Body of pancreas (tissue), 4 donors: Measurements from ENCODE around the gene SPAG6. TPM values are rescaled to one million over a fixed set of nuclear protein-coding genes. Genes with fewer than 3 reads are reported as not detected.

Source experiments
- ATAC-seq: fragments of 150-250 bp; one replicate; pipeline ENCODE4 v1.9.1; 2016
- DNase-seq, 4 donors: peaks; one replicate each; pipeline ENCODE4 v3.0.0-alpha.2; 2019
- H3K27ac ChIP-seq, 4 donors: fragments of 200-600 bp; sonication (generic); 1 replicate in 3 of 4; 2 replicates in 1 of 4; pipeline versions ENCODE4 v1.5.1 to v1.6.1; 2016 to 2019; ENCODE audit warnings: mild to moderate bottlenecking in 1 of 4, mixed read lengths in 1 of 4, moderate library complexity in 1 of 4
- H3K27me3 ChIP-seq, 2 donors: fragments of 200-600 bp; sonication (generic); one replicate each; pipeline ENCODE4 v1.6.0; 2016; ENCODE audit warnings: mild to moderate bottlenecking in 1 of 2
- H3K36me3 ChIP-seq, 2 donors: fragments of 200-600 bp; sonication (generic); replicated peaks in 1 of 2; 2 replicates each; pipeline ENCODE4 v1.5.1; 2016; ENCODE audit warnings: low read depth in 2 of 2; ENCODE audit not compliant: insufficient read depth in 1 of 2
- H3K4me1 ChIP-seq: fragments of 200-600 bp; sonication (generic); one replicate; pipeline ENCODE4 v1.6.0; 2016
- H3K4me3 ChIP-seq, 2 donors: fragments of 200-600 bp; sonication (generic); 1 replicate in 1 of 2; 2 replicates in 1 of 2; pipeline ENCODE4 v1.5.1; 2016 to 2019
- H3K9me3 ChIP-seq, 3 donors: fragments of 200-600 bp; sonication (generic); 1 replicate in 2 of 3; 2 replicates in 1 of 3; pipeline ENCODE4 v1.5.1; 2016
- CTCF ChIP-seq, 7 experiments: fragments of 450-650 bp in 4 of 7; fragments of 200-600 bp in 3 of 7; sonication (generic) in 3 of 7; IDR thresholded peaks; one replicate each; pipeline ENCODE4 v1.5.1; 2016 to 2019; ENCODE audit warnings: antibody characterized with exemption in 7 of 7
- POLR2A ChIP-seq, 3 donors: fragments of 450-650 bp; IDR thresholded peaks; one replicate each; pipeline ENCODE4 v1.6.1; 2016; ENCODE audit warnings: antibody characterized with exemption in 3 of 3, mild to moderate bottlenecking in 2 of 3
- WGBS, 2 donors: methylation state at CpG; one replicate each; pipeline ENCODE4 v1.1.5; 2017; 5-methylcytosine and 5-hydroxymethylcytosine counted together
- intact Hi-C: fragments of 100-400 bp; cut with DNase I; formaldehyde crosslinking; loops from one replicate; pipeline ENCODE4 v1.15.1; 2023
- total RNA-seq, 2 donors: library from RNA; depleted of rRNA; stranded (reverse); fragments of >200 nt; gene quantifications; one replicate each; pipeline ENCODE4 v1.1.0, GENCODE V29; 2016

The SPAG6 gene
- total RNA-seq, 2 donors from 2014 or later = 0.26 TPM; not detected in 1

- ATAC-seq = no peak
- no peak overlapping the region for H3K27ac ChIP-seq
- DNase-seq = no peak
- peaks cover 11 to 48% of the 10 kb centered on the region in 2 donors for H3K27me3 ChIP-seq
- H3K9me3 ChIP-seq = no peaks in the 10 kb centered on the region
- TF ChIP-seq CTCF (IDR thresholded peaks at IDR 0.05) = no peak
- TF ChIP-seq POLR2A (IDR thresholded peaks at IDR 0.05) = no peak
- H3K4me1 ChIP-seq = peaks cover 36% of the 10 kb centered on the region
- no peak overlapping the region for H3K4me3 ChIP-seq
- WGBS, 2 donors = 26 to 28% methylated on average over 9 of the region's 9 CpGs
- intact Hi-C loops = no loop called here
- no peaks in the 10 kb centered on the region for H3K36me3 ChIP-seq
Observed at GRCh38 chr10:22338185-22338900, 7.0 kb upstream of the SPAG6 start.

- H3K27me3 ChIP-seq = peaks cover 14 to 48% of the 10 kb centered on the region in 2 donors
- H3K9me3 ChIP-seq = no peaks in the 10 kb centered on the region
- H3K27ac ChIP-seq = no peak overlapping the region
- ATAC-seq = no peak
- peaks cover 36% of the 10 kb centered on the region for H3K4me1 ChIP-seq
- intact Hi-C loops = no loop called here
- no peaks in the 10 kb centered on the region for H3K36me3 ChIP-seq
- no peak overlapping the region for H3K4me3 ChIP-seq
- TF ChIP-seq POLR2A (IDR thresholded peaks at IDR 0.05) (no peak), CTCF (IDR thresholded peaks at IDR 0.05) (no peak)
- no peak for DNase-seq
Observed at GRCh38 chr10:22338931-22339330, 6.4 kb upstream of the SPAG6 start.

- TF ChIP-seq POLR2A (IDR thresholded peaks at IDR 0.05) (no peak), CTCF (IDR thresholded peaks at IDR 0.05) (no peak)
- DNase-seq = no peak
- Histone ChIP-seq H3K36me3 (no peaks in the 10 kb centered on the region), H3K4me3 (peak overlapping the region in 1 of 2 donors; percentile 52), H3K4me1 (peaks cover 30% of the 10 kb centered on the region), H3K27ac (peak overlapping the region in 3 of 4 donors; percentile 93 to 98 (median 97)), H3K27me3 (peaks cover 13 to 43% of the 10 kb centered on the region in 2 donors), H3K9me3 (no peaks in the 10 kb centered on the region)
- WGBS, 2 donors = 1% methylated on average over 13 of the region's 13 CpGs
- no peak for ATAC-seq
- intact Hi-C loops = no loop called here
Observed at GRCh38 chr10:22339761-22340328, 5.5 kb upstream of the SPAG6 start.

- H3K9me3 ChIP-seq = no peaks in the 10 kb centered on the region
- peaks cover 28% of the 10 kb centered on the region for H3K4me1 ChIP-seq
- intact Hi-C loops = no loop called here
- H3K27me3 ChIP-seq = peaks cover 8 to 43% of the 10 kb centered on the region in 2 donors
- 1% methylated on average over 19 to 98 of the region's 98 CpGs for WGBS, 2 donors
- H3K27ac ChIP-seq = peak overlapping the region; percentile 86 to 98 (median 95)
- peak; percentile 57 to 77 (median 76) for TF ChIP-seq POLR2A (IDR thresholded peaks at IDR 0.05)
- TF ChIP-seq CTCF (IDR thresholded peaks at IDR 0.05) = no peak
- ATAC-seq (peak; percentile 78), DNase-seq (peak; percentile 55 to 69 (median 60))
- peak overlapping the region; percentile 52 to 89 for H3K4me3 ChIP-seq
- no peaks in the 10 kb centered on the region for H3K36me3 ChIP-seq
Observed at GRCh38 chr10:22340329-22341189, 4.7 kb upstream of the SPAG6 start.
